Measurements from ENCODE around the gene KXD1. TPM values are rescaled to one million over a fixed set of nuclear protein-coding genes. Genes with fewer than 3 reads are reported as not detected.

Gene KXD1
- total RNA-seq, 1 donor from 2014 or later, result 82.4 TPM

- DNase-seq (ENCODE audit: low read depth), result no peak
These were observed 19.8 kb downstream of the KXD1 start for GRCh38 chr19:18577365-18577914.

- DNase-seq (ENCODE audit: low read depth), result no peak
These were observed 22.6 kb downstream of the KXD1 start for GRCh38 chr19:18580311-18580710.

DNA sequence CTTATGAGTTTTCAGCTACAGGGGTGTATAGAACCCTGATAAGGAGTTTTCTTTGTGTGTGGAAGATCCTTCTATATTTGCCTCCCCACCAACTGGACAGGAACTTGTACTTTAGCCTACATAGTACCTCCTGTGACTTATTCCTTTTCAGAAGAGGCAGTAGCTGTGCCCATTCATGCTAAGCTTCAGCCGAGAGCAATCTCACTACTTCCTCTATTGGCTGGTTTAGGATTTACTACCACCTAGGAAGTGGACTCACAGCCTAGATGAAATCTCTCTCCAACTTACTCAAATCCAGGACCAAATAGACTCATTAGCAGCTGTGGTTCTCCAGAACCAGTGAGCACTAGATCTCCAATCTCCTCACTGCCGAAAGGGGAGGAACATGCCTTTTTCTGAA, 28.6 kb downstream of the KXD1 start:
- DNase-seq (ENCODE audit: low read depth), result no peak

DNA sequence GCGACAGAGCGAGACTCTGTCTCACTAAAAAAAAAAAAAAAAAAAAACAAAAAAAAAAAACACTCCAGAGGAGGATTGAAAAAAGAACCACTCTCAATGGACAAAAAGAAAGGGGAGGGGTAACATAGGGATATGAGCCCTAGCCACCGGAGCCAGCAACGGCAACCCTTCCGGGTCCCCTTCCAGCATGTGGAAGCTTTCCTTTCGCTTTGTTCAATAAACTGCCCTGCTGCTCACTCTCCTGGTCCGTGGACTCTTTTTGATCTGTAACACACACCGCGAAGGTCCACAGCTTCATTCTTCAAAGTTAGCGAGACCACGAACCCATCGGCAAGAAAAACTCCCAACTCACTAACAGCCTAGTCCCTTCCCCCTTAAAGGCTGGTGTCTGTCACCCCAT, 29.9 kb downstream of the KXD1 start:
- no peak for DNase-seq (ENCODE audit: low read depth)

DNA sequence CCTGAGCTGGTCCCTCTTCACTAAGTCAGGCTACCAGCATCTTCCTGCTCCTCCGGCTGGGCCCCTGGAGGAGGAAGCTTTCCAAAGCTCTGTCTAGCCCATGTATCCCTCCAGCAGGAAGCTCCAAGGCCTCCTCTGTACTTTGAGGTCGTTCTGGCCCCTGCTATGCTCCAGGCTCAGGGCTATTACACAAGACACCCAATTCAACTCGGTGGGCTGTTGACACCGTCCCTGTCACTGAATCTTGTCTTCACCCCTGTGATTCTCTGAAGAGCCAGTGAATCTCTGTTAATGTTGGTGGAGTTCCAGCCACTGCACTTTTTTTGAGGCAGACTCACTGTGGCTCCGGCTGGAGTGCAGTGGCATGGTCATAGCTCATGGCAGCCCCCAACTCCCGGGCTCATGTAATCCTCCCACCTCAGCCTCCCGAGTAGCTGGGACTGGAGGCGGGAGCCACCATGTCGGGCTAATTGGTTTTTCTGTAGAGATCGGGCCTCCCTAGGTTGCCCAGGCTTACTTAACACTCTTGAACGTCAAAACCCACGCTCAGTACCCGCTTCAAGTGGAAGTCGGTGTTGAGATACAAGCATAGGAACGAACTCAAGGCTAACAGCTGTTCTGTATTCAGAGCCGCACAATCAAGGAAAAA, 30.4 kb downstream of the KXD1 start:
- no peak for DNase-seq (ENCODE audit: low read depth)

GRCh38 chr19:18588611-18589379, 31.1 kb downstream of the KXD1 start, which contains the start of gene REX1BD:
REX1BD (plus strand) TSS chr19:18588798; CDS start chr19:18588802, 4 bp downstream.
- peak; percentile 84 for DNase-seq (ENCODE audit: low read depth)

GRCh38 chr19:18589380-18590272, 32.0 kb downstream of the KXD1 start:
- peak; percentile 50 for DNase-seq (ENCODE audit: low read depth)

- DNase-seq (ENCODE audit: low read depth), result peak; percentile 13
These were observed 32.9 kb downstream of the KXD1 start for GRCh38 chr19:18590273-18591272.

DNA sequence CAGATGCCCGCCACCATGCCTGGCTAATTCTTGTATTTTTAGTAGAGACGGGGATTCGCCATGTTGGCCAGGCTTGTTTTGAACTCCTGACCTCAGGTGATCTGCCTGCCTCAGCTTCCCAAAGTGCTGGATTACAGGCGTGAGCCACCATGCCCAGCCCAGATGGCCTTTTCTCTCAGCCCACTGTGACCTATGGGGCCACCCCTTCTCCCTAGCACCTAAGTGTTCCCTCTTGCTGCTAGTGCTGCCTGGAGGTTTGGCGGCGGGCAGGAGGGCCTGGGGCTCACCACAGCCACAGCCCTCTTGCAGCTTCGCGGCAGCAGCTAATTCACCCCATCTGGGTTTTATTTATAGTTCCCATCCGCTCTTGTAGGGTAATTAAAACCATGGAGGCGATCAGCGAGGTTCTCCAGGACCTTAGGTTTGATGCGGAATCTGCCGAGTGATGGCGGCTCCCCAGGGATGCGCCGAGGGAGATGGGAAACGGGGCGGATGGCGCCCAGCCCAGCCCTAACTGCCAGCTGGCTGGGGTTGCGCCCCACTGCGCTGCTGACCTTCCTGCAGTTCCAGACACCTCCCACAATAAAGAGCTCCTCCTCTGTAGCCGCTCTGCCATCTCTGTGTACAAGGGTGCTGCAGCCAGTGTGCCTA, 34.2 kb downstream of the KXD1 start:
- DNase-seq (ENCODE audit: low read depth), result no peak

DNA sequence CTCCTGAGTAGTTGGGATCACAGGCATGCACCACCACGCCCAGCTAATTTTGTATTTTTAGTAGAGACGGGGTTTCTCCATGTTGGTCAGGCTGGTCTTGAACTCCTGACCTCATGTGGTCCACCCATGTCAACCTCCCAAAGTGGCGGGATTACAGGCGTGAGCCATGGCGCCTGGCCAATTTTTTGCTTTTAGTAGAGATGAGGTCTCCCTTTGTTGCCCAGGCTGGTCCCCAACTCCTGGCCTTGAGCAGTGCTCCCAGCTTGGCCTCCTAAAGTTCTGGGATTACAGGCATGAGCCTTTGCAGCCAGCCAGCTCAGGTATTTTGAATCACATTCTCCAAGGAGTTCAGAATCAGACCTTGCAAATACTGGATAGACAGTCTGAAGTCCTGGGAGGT, 35.1 kb downstream of the KXD1 start:
- DNase-seq (ENCODE audit: low read depth), result peak; percentile 18

DNA sequence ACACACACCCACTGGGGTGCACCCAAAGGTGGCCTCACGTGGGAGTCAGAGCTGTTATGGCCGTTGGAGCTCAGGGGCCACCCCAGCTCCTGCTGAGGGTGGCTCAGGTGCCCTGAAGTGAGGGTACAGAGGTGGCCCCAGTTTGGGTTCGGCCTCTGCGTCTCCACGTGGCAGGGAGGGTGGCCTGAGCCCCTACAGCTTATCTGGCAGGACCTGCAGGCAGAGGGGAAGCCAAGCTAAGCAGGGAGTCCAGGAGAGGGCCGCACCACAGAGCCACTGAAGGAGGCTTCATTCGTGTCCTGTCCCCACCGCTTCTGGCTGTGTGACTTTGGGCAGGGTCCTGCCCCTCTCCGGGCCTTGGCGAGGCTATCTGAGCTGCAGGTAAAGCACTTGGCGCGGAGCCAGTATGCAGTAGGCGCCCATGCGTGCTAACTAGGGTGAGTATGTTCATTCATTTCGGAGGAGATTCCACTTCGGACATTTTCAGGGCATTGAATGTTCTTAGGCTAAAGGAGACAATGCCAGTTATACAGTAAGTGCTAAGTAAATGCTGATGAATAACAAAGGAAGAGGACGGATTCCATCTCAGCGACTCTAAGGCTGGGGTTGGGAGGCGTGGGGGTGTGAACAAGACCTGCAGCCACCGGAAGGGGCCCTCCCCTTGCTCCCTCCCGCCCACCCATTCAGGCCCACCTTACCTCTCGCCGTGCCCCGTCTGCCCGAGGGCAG, 35.9 kb downstream of the KXD1 start:
- DNase-seq (ENCODE audit: low read depth), result no peak

GRCh38 chr19:18594096-18594823, 36.6 kb downstream of the KXD1 start:
- peak; percentile 58 for DNase-seq (ENCODE audit: low read depth)

- DNase-seq (ENCODE audit: low read depth), result no peak
These were observed 37.2 kb downstream of the KXD1 start for GRCh38 chr19:18594824-18595373.

DNA sequence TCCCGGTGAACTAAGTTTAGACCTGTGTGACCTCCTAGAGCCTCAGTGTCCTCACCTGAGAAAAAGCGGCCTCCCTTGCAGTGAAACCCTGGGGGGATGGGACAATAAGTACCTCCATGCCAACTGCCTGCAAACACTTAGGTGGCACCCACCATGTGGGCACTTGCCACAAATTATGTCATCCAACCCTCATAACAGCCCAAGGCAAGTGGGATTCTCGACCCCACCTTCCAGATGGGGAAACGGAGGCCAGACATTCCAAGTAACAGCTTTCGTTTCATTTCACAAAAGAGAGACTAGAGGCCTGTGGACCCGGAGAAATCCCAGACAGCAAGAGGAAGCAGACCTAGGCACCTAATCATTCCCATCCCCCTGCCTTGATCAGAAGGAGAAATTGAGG, 37.8 kb downstream of the KXD1 start:
- no peak for DNase-seq (ENCODE audit: low read depth)

DNA sequence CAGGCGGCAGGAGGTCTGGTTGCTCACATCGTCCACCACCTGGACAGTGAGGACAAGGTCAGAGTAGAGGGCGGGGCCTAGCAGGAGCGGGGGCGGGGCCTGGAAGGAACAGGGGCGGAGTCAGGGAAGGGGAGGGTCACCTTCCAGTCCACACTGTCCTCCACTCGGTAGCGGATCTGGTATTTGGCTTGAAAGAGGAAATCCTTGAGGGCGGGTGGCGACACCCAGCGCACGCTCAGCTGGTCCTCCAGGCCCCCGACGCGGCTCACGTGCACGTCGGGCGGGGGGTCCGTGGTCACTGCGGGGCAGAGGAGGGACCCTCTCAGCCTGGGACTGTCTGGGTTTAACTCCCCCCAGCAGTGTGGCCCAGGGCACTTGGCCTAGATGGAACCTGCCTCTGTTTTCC, 39.1 kb downstream of the KXD1 start:
- no peak for DNase-seq (ENCODE audit: low read depth)

- DNase-seq (ENCODE audit: low read depth), result no peak
These were observed 40.4 kb downstream of the KXD1 start for GRCh38 chr19:18597809-18598660.

DNA sequence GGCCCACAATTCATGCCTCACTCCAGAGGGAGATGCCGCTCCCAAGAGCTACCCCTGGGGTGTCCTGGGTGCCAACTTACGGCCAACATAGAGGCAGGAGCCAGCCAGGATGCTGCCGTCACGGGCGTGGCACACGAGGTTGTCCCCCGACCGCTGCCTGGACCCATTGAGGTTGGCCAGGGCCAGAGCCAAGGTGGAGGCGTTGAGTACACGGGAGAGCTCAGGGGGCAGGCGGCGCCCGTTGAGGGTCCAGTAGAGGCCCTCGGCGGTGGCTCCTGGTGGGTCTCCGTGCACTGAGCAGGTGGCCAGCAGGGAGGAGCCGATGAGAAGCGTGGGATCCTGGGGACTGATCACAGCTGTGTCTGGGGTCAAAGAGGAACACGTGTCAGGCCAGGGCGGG, 41.8 kb downstream of the KXD1 start:
- DNase-seq (ENCODE audit: low read depth), result no peak
